GM12878 (cell line): ENCODE measurements around the gene SULT2A1. TPM values are rescaled to one million over a fixed set of nuclear protein-coding genes. Genes with fewer than 3 reads are reported as not detected.

Experiments
- ATAC-seq: fragments of 200-7000 bp; cut with Tn5 transposase; 3 replicates; pipeline ENCODE4 v1.9.1; 2020; ENCODE audit warnings: mild to moderate bottlenecking, moderate library complexity
- BruUV-seq: library from RNA; stranded (reverse); fragments of 400-500 nt; replicated peaks from 2 replicates; lab custom pipeline; 2021; lab: Mats Ljungman, UMichigan
- CTCF ChIA-PET: fragments of 300-600 bp; sonication (Branson Sonifier 250); formaldehyde crosslinking; extraction: SDS; loops from one replicate; lab custom pipeline; 2021; ENCODE audit warnings: inconsistent platforms; lab: Yijun Ruan, JAX
- POLR2A ChIA-PET: fragments of 350-600 bp; formaldehyde crosslinking; extraction: SDS; loops from one replicate; lab custom pipeline; 2021; ENCODE audit warnings: inconsistent platforms; lab: Charles Lee
- RAD21 ChIA-PET: fragments of 300-600 bp; sonication (Branson Sonifier 250); formaldehyde crosslinking; loops from one replicate; lab custom pipeline; 2023; ENCODE audit warnings: antibody characterized with exemption; ENCODE audit not compliant: unreplicated experiment; lab: Charles Lee
- SMC1A ChIA-PET: fragments of 300-600 bp; sonication (Branson Sonifier 250); formaldehyde crosslinking; loops from one replicate; lab custom pipeline; 2023; ENCODE audit not compliant: unreplicated experiment, uncharacterized antibody; lab: Charles Lee
- DNase-seq: peaks from one replicate; pipeline ENCODE4 v3.0.0-alpha.2; 2011; ENCODE audit warnings: low read depth, low spot score
- FAIRE-seq: peaks from 3 replicates; lab custom pipeline; 2011; peaks lifted over from hg19 to GRCh38; lab: Jason Lieb, UNC
- H2AFZ ChIP-seq: 2 replicates; pipeline ENCODE4 v1.6.0; 2011; ENCODE audit warnings: low read depth, low read length, control low read depth; ENCODE audit not compliant: control insufficient read depth
- H3K27ac ChIP-seq: 2 replicates; pipeline ENCODE4 v1.5.1; 2011; ENCODE audit warnings: control low read depth; ENCODE audit not compliant: control insufficient read depth, insufficient read depth
- H3K27me3 ChIP-seq, 2 experiments: replicated peaks in 1 of 2; 2 replicates each; pipeline versions ENCODE4 v1.6.0 to v1.6.1; 2011; ENCODE audit warnings: low read length in 1 of 2; ENCODE audit not compliant: control insufficient read depth in 2 of 2, insufficient read depth in 2 of 2
- H3K36me3 ChIP-seq, 2 experiments: 2 replicates each; pipeline ENCODE4 v1.5.1; 2011; ENCODE audit warnings: low read length in 1 of 2; ENCODE audit not compliant: control insufficient read depth in 2 of 2, insufficient read depth in 2 of 2
- H3K4me1 ChIP-seq: 2 replicates; pipeline ENCODE4 v1.6.1; 2011; ENCODE audit warnings: mild to moderate bottlenecking, low read length, moderate library complexity, mixed read lengths; ENCODE audit not compliant: control insufficient read depth, insufficient read depth
- H3K4me2 ChIP-seq: 2 replicates; pipeline ENCODE4 v1.6.0; 2011; ENCODE audit warnings: control low read depth; ENCODE audit not compliant: control insufficient read depth, insufficient read depth
- H3K4me3 ChIP-seq: fragments of 200-600 bp; sonication (generic); 2 replicates; pipeline ENCODE4 v1.5.1; 2016
- H3K79me2 ChIP-seq: 2 replicates; pipeline ENCODE4 v1.6.0; 2011; ENCODE audit warnings: low read length; ENCODE audit not compliant: control insufficient read depth, insufficient read depth
- H3K9ac ChIP-seq: 2 replicates; pipeline ENCODE4 v1.8.0; 2011; ENCODE audit warnings: low read length, control low read depth, mixed read lengths; ENCODE audit not compliant: control insufficient read depth, insufficient read depth
- H3K9me3 ChIP-seq: replicated peaks from 3 replicates; pipeline ENCODE4 v1.5.1; 2011; ENCODE audit warnings: mild to moderate bottlenecking, low read length; ENCODE audit not compliant: control insufficient read depth, insufficient read depth
- H4K20me1 ChIP-seq: 2 replicates; pipeline ENCODE4 v1.6.0; 2011; ENCODE audit not compliant: control insufficient read depth, insufficient read depth
- CBFB ChIP-seq: IDR thresholded peaks from 2 replicates; pipeline ENCODE4 v1.6.1; 2016; ENCODE audit warnings: antibody characterized with exemption, low read depth
- ESRRA ChIP-seq: IDR thresholded peaks from 2 replicates; pipeline ENCODE4 v1.6.1; 2012; ENCODE audit warnings: mild to moderate bottlenecking, low read length, improper control_type of control experiment
- KAT2A ChIP-seq: conservative IDR thresholded peaks from 2 replicates; pipeline ENCODE4 v1.6.1; 2011; ENCODE audit warnings: low read depth, low read length; ENCODE audit not compliant: control insufficient read depth
- MXI1 ChIP-seq: fragments of 150-350 bp; IDR thresholded peaks from 2 replicates; pipeline ENCODE4 v1.6.1; 2011; ENCODE audit warnings: low read depth, mild to moderate bottlenecking, inconsistent platforms, low read length, improper control_type of control experiment
- MYB ChIP-seq: fragments of 150-350 bp; IDR thresholded peaks from 2 replicates; pipeline ENCODE4 v1.6.1; 2014; ENCODE audit warnings: mild to moderate bottlenecking, low read depth, low read length, borderline replicate concordance
- RELA ChIP-seq: fragments of 450-650 bp; IDR thresholded peaks from 2 replicates; pipeline ENCODE4 v1.8.0; 2014; ENCODE audit warnings: borderline replicate concordance; ENCODE audit not compliant: partially characterized antibody
- SUZ12 ChIP-seq: fragments of 200-600 bp; sonication (generic); IDR thresholded peaks from one replicate; pipeline ENCODE4 v1.6.1; 2018; ENCODE audit warnings: antibody characterized with exemption, mild to moderate bottlenecking; ENCODE audit not compliant: unreplicated experiment
- TAF1 ChIP-seq: IDR thresholded peaks from 2 replicates; pipeline ENCODE4 v1.6.1; 2011; ENCODE audit warnings: mild to moderate bottlenecking, low read depth, low read length, borderline replicate concordance
- TBL1XR1 ChIP-seq: IDR thresholded peaks from 2 replicates; pipeline ENCODE4 v1.6.1; 2012; ENCODE audit warnings: low read depth, low read length, improper control_type of control experiment
- TCF7 ChIP-seq: IDR thresholded peaks from 2 replicates; pipeline ENCODE4 v1.6.1; 2014; ENCODE audit warnings: antibody characterized with exemption, borderline replicate concordance
- WGBS: methylation state at CpG from one replicate; pipeline ENCODE4 v1.1.6; 2016; ENCODE audit warnings: low lambda C conversion rate; ENCODE audit not compliant: insufficient replicate concordance, insufficient coverage; ENCODE audit errors: missing lambda C conversion rate; 5-methylcytosine and 5-hydroxymethylcytosine counted together
- in situ Hi-C: fragments of 300-500 bp; cut with MboI; formaldehyde crosslinking; loops from 9 replicates; pipeline ENCODE4 v1.14.3; 2018; ENCODE audit warnings: mixed read lengths
- intact Hi-C: fragments of 100-400 bp; cut with micrococcal nuclease; formaldehyde crosslinking; loops from one replicate; pipeline ENCODE4 v1.14.2; 2022; ENCODE audit not compliant: unreplicated experiment
- polyA plus RNA-seq, 11 experiments: library from polyadenylated mRNA; depleted of rRNA in 4 of 11; unstranded in 6 of 11; stranded (reverse) in 5 of 11; fragments of >200 nt; fragmentation: Nextera tagmentation in 4 of 11; fragmentation: Illumina TruSeq in 1 of 11; extraction: Ambion mirVana in 4 of 11; extraction: Trizol in 1 of 11; gene quantifications; 1 replicate in 1 of 11; 2 replicates in 10 of 11; pipeline versions ENCODE4 v1.2.1 to v1.2.3, GENCODE V29; 2011 to 2016; ENCODE audit warnings: inconsistent platforms in 2 of 11, missing spikeins in 2 of 11, low read depth in 1 of 11
- total RNA-seq, 4 experiments: library from RNA; depleted of rRNA in 3 of 4; stranded (reverse); fragments of >200 nt in 3 of 4; fragmentation: Illumina TruSeq in 1 of 4; extraction: Trizol in 1 of 4; gene quantifications; 2 replicates each; pipeline versions ENCODE4 v1.2.1 to v1.2.3, GENCODE V29; 2013 to 2021
- TF ChIP-seq, protein P1 (sequence below): fragments of 450-650 bp; IDR thresholded peaks from 2 replicates; pipeline ENCODE4 v1.6.1; 2017; ENCODE audit warnings: mild to moderate bottlenecking
- TF ChIP-seq, protein P2 (sequence below): fragments of 450-650 bp; IDR thresholded peaks from 2 replicates; pipeline ENCODE4 v1.6.1; 2017; ENCODE audit warnings: borderline replicate concordance
- TF ChIP-seq, protein P3 (sequence below): fragments of 450-650 bp; IDR thresholded peaks from 2 replicates; pipeline ENCODE4 v1.6.1; 2016; ENCODE audit warnings: mild to moderate bottlenecking, moderate library complexity, borderline replicate concordance
- TF ChIP-seq, protein P4 (sequence below): fragments of 450-650 bp; IDR thresholded peaks from 2 replicates; pipeline ENCODE4 v1.6.1; 2018; ENCODE audit warnings: borderline replicate concordance, mild to moderate bottlenecking; ENCODE audit not compliant: partially characterized antibody

SULT2A1 gene
- total and polyA plus RNA-seq, 10 of the 15 experiments (the other 5 are each of a cell fraction or from before 2014, with no cell fraction given), result 0.13 TPM; not detected in 9

DNA sequence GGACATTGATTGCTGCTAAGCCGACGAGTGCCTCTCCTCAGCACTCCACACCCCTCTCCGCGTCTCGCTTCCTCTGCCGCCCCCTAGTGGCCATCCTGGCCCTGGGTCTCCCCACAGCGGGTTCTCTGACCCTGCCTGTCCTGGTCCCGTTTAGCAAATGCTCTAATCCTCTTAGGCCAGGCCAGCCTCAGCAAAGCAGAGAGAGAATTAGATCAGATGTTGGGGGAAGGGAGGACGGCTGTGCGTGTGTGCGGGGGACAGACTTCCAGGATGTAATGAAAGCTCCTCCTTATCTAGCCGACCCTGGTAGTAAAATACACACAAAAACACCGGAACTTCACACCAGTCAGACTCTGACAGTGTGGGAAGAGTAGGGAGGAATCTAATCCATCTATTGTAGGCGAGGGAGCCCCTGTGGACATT is 22.6 kb downstream of the SULT2A1 start (continued):
- TF ChIP-seq SUZ12 (no peak), MYB (no peak), RELA (no peak), KAT2A (no peak), ESRRA (no peak), TCF7 (no peak)
- TF ChIP-seq, protein P1, sequence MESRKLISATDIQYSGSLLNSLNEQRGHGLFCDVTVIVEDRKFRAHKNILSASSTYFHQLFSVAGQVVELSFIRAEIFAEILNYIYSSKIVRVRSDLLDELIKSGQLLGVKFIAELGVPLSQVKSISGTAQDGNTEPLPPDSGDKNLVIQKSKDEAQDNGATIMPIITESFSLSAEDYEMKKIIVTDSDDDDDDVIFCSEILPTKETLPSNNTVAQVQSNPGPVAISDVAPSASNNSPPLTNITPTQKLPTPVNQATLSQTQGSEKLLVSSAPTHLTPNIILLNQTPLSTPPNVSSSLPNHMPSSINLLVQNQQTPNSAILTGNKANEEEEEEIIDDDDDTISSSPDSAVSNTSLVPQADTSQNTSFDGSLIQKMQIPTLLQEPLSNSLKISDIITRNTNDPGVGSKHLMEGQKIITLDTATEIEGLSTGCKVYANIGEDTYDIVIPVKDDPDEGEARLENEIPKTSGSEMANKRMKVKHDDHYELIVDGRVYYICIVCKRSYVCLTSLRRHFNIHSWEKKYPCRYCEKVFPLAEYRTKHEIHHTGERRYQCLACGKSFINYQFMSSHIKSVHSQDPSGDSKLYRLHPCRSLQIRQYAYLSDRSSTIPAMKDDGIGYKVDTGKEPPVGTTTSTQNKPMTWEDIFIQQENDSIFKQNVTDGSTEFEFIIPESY, result no peak
- TF ChIP-seq, protein P2, sequence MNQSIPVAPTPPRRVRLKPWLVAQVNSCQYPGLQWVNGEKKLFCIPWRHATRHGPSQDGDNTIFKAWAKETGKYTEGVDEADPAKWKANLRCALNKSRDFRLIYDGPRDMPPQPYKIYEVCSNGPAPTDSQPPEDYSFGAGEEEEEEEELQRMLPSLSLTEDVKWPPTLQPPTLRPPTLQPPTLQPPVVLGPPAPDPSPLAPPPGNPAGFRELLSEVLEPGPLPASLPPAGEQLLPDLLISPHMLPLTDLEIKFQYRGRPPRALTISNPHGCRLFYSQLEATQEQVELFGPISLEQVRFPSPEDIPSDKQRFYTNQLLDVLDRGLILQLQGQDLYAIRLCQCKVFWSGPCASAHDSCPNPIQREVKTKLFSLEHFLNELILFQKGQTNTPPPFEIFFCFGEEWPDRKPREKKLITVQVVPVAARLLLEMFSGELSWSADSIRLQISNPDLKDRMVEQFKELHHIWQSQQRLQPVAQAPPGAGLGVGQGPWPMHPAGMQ, result no peak

DNA sequence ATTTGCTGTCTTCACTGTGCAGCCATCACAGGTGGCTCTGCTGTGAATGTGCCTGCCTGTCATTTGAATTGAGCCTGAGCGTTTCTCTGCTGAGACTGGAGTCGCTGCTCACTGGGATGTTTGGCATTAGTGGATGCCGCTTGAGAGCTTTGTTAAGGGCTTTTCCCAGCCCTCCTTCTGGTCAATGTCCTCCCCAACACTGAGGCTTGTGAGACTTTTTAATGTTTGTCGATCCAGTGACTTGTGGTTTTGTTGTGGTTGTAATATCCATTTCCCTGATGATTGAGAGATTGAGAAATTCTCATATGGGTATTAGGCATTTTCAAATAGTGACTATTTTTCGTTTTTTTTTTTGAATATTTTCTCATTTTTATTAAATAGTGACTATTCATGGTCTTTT is 24.5 kb downstream of the SULT2A1 start:
- ATAC-seq (no peak), DNase-seq (no peak), FAIRE-seq (no peak)
- no TSS peak for BruUV-seq
- ChIA-PET RAD21 (no interaction called here), POLR2A (no interaction called here), CTCF (no interaction called here), SMC1A (no interaction called here)
- Histone ChIP-seq H3K4me1 (no peaks in the 10 kb centered on the region), H3K27ac (no peak overlapping the region), H3K9ac (no peak overlapping the region), H3K4me2 (no peak overlapping the region), H4K20me1 (no peaks in the 10 kb centered on the region), H3K27me3 (no peaks in the 10 kb centered on the region), H3K9me3 (no peaks in the 10 kb centered on the region; the same call in 1 of the 3 replicates), H3K79me2 (no peaks in the 10 kb centered on the region), H3K4me3 (no peak overlapping the region), H3K36me3 (no peaks in the 10 kb centered on the region), H2AFZ (no peak overlapping the region)
- intact Hi-C loops (no loop called here), in situ Hi-C loops (loop anchor here (25.0 kb wide), 1 partner anchor 701 kb away; the partner anchor contains the start of gene SULT2B1)
- WGBS, result 55% methylated on average over 5 of the region's 5 CpGs
- TF ChIP-seq TAF1 (no peak), TBL1XR1 (no peak), CBFB (no peak), MXI1 (no peak)
- TF ChIP-seq, protein P3, sequence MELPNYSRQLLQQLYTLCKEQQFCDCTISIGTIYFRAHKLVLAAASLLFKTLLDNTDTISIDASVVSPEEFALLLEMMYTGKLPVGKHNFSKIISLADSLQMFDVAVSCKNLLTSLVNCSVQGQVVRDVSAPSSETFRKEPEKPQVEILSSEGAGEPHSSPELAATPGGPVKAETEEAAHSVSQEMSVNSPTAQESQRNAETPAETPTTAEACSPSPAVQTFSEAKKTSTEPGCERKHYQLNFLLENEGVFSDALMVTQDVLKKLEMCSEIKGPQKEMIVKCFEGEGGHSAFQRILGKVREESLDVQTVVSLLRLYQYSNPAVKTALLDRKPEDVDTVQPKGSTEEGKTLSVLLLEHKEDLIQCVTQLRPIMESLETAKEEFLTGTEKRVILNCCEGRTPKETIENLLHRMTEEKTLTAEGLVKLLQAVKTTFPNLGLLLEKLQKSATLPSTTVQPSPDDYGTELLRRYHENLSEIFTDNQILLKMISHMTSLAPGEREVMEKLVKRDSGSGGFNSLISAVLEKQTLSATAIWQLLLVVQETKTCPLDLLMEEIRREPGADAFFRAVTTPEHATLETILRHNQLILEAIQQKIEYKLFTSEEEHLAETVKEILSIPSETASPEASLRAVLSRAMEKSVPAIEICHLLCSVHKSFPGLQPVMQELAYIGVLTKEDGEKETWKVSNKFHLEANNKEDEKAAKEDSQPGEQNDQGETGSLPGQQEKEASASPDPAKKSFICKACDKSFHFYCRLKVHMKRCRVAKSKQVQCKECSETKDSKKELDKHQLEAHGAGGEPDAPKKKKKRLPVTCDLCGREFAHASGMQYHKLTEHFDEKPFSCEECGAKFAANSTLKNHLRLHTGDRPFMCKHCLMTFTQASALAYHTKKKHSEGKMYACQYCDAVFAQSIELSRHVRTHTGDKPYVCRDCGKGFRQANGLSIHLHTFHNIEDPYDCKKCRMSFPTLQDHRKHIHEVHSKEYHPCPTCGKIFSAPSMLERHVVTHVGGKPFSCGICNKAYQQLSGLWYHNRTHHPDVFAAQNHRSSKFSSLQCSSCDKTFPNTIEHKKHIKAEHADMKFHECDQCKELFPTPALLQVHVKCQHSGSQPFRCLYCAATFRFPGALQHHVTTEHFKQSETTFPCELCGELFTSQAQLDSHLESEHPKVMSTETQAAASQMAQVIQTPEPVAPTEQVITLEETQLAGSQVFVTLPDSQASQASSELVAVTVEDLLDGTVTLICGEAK, result no peak
- TF ChIP-seq, protein P4, sequence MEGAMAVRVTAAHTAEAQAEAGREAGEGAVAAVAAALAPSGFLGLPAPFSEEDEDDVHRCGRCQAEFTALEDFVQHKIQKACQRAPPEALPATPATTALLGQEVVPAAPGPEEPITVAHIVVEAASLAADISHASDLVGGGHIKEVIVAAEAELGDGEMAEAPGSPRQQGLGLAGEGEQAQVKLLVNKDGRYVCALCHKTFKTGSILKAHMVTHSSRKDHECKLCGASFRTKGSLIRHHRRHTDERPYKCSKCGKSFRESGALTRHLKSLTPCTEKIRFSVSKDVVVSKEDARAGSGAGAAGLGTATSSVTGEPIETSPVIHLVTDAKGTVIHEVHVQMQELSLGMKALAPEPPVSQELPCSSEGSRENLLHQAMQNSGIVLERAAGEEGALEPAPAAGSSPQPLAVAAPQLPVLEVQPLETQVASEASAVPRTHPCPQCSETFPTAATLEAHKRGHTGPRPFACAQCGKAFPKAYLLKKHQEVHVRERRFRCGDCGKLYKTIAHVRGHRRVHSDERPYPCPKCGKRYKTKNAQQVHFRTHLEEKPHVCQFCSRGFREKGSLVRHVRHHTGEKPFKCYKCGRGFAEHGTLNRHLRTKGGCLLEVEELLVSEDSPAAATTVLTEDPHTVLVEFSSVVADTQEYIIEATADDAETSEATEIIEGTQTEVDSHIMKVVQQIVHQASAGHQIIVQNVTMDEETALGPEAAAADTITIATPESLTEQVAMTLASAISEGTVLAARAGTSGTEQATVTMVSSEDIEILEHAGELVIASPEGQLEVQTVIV, result no peak
